Measurements from ENCODE around the gene RUNX2.

Gene RUNX2

GRCh38 chr6:45433533-45434380, 105.6 kb downstream of the RUNX2 start:
- TF ChIP-seq CTCF (IDR thresholded peaks at IDR 0.05; ENCODE audit: low read depth, low read length), result no peak
- DNase-seq (ENCODE audit: extremely low read depth, low read depth), result no peak

DNA sequence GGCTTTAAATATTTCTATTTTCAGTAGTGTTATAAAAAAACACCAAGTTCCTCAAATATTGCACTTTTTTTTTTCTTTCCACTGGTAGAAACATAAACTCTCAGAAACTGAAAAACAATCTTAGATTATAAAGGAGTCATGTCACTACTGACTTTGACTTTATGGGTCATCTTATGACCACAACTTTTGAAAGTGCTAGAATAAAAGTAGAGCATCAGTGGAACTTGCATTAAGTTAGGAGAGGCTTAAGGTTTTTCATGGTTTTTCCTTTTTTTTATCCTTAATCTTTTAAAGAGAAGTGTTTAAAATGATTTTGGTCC, 106.2 kb downstream of the RUNX2 start:
- no peak for TF ChIP-seq CTCF (IDR thresholded peaks at IDR 0.05; ENCODE audit: low read depth, low read length)
- no peak for DNase-seq (ENCODE audit: extremely low read depth, low read depth)

- DNase-seq (ENCODE audit: extremely low read depth, low read depth), result no peak
- TF ChIP-seq CTCF (IDR thresholded peaks at IDR 0.05; ENCODE audit: low read depth, low read length), result no peak
These were observed 108.7 kb downstream of the RUNX2 start for GRCh38 chr6:45436544-45437438.

DNA sequence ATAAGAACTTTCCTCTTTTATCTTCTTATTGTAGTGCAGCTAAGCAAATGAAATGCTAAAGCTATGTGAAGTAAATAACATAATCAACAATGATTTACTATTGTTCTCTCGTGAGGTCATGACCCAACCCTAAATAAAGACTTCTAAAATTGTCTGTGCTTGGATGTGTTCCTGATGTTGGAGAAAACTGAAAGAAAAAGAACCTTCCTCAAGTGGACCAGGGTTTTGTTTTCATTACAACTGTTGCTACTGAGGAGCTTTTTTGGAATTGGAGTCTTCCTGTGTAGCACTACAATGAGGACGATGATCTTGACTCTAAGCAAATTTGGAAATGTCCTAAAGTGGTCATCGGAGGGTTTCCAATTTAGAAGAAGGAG, 109.3 kb downstream of the RUNX2 start:
- no peak for DNase-seq (ENCODE audit: extremely low read depth, low read depth)
- TF ChIP-seq CTCF (IDR thresholded peaks at IDR 0.05; ENCODE audit: low read depth, low read length), result no peak

DNA sequence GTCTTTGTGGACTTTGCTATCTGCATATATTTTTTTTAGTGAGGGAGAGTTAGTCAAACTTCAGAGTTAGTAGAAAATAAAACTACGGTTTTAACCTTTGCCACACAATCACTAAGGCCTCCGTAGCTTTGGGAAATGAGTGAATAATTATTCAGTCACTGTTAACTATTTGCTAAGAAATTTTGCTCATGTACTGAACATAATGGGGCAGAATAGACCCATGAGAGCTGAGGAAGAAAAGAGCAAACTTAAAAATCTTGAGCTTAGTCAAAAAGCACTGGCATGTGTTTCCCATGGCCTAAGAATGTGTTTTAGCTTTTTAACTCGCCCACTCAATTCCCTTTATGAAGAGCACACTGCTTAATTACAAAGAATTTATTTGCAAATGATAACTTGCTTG, 110.0 kb downstream of the RUNX2 start:
- no peak for DNase-seq (ENCODE audit: extremely low read depth, low read depth)
- no peak for TF ChIP-seq CTCF (IDR thresholded peaks at IDR 0.05; ENCODE audit: low read depth, low read length)

- DNase-seq (ENCODE audit: extremely low read depth, low read depth), result no peak
- TF ChIP-seq CTCF (IDR thresholded peaks at IDR 0.05; ENCODE audit: low read depth, low read length), result no peak
These were observed 110.8 kb downstream of the RUNX2 start for GRCh38 chr6:45438849-45439406.

DNA sequence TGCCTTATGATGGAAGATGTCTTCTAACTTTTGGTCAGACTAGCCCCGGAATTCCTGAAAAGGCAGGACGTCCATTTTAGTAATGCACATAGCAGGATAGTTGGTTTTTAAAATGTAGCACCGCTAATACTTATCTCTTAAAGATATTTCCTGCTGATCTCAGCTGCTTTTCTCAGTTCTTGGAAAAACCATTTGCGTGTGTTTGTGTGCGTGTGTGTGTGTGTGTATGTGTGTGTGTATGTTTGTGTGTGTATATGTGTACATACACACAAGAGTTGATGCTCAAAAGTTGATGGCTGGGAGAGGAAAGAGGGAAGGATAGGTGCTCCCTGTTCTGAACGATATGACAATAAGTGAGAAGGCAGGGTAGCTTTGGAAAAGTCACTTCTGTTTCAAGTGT, 111.3 kb downstream of the RUNX2 start:
- DNase-seq (ENCODE audit: extremely low read depth, low read depth), result no peak
- no peak for TF ChIP-seq CTCF (IDR thresholded peaks at IDR 0.05; ENCODE audit: low read depth, low read length)
